WTC11 (cell line): ENCODE measurements around the gene ATP5MC3. TPM values are rescaled to one million over a fixed set of nuclear protein-coding genes. Genes with fewer than 3 reads are reported as not detected.

ENCODE experiments used
- ATAC-seq: fragments of 200-7000 bp; cut with Tn5 transposase; 2 replicates; pipeline ENCODE4 v1.10.0; 2021; ENCODE audit warnings: mild to moderate bottlenecking, moderate library complexity
- CTCF ChIA-PET: fragments of 300-600 bp; sonication (Branson Sonifier 250); formaldehyde crosslinking; loops from one replicate; lab custom pipeline; 2021; ENCODE audit warnings: antibody characterized with exemption; lab: Charles Lee
- POLR2A ChIA-PET: fragments of 350-600 bp; sonication (Branson Sonifier 250); formaldehyde crosslinking; loops from one replicate; lab custom pipeline; 2021; ENCODE audit warnings: antibody characterized with exemption; lab: Charles Lee
- DNase-seq: peaks from one replicate; pipeline ENCODE4 v3.0.0; 2021; ENCODE audit warnings: low spot score
- H3K27ac Mint-ChIP-seq: 2 replicates; pipeline ENCODE4 v1.8.0; 2021; ENCODE audit warnings: mixed read lengths
- H3K27me3 Mint-ChIP-seq: 2 replicates; pipeline ENCODE4 v1.8.0; 2021; ENCODE audit warnings: low read depth, mild to moderate bottlenecking, moderate library complexity, mixed read lengths
- H3K36me3 Mint-ChIP-seq: 2 replicates; pipeline ENCODE4 v1.8.0; 2021; ENCODE audit warnings: mixed read lengths
- H3K4me1 Mint-ChIP-seq: 2 replicates; pipeline ENCODE4 v1.8.0; 2022; ENCODE audit warnings: mixed read lengths
- H3K4me3 Mint-ChIP-seq: 2 replicates; pipeline ENCODE4 v1.8.0; 2021; ENCODE audit warnings: mild to moderate bottlenecking, moderate library complexity, mixed read lengths
- H3K9me3 Mint-ChIP-seq: 2 replicates; pipeline ENCODE4 v1.8.0; 2021; ENCODE audit warnings: mixed read lengths
- CDX4 ChIP-seq: fragments of 250-450 bp; sonication (Bioruptor Pico); IDR thresholded peaks from 2 replicates; pipeline ENCODE4 v1.9.0; 2021; ENCODE audit warnings: moderate library complexity, mild to moderate bottlenecking, inconsistent platforms, borderline replicate concordance
- E2F4 ChIP-seq: sonication (generic); formaldehyde crosslinking; IDR thresholded peaks from 2 replicates; pipeline ENCODE4 v1.8.1; 2022; ENCODE audit warnings: low read depth, mild to moderate bottlenecking, moderate library complexity, missing genetic modification reagents, borderline replicate concordance
- ELF4 ChIP-seq: sonication (generic); formaldehyde crosslinking; IDR thresholded peaks from 2 replicates; pipeline ENCODE4 v1.8.1; 2022; ENCODE audit warnings: low read depth, mild to moderate bottlenecking, moderate library complexity, missing genetic modification reagents
- GABPB1 ChIP-seq: sonication (generic); formaldehyde crosslinking; IDR thresholded peaks from 2 replicates; pipeline ENCODE4 v1.8.1; 2023; ENCODE audit warnings: mild to moderate bottlenecking, missing genetic modification reagents
- HMGXB4 ChIP-seq: sonication (generic); formaldehyde crosslinking; IDR thresholded peaks from 2 replicates; pipeline ENCODE4 v1.8.1; 2023; ENCODE audit warnings: mild to moderate bottlenecking, moderate library complexity, missing genetic modification reagents
- JAZF1 ChIP-seq: fragments of 250-450 bp; sonication (Bioruptor Pico); IDR thresholded peaks from 2 replicates; pipeline ENCODE4 v1.9.0; 2021; ENCODE audit warnings: moderate library complexity, mild to moderate bottlenecking, inconsistent platforms
- NR2C2 ChIP-seq: sonication (generic); formaldehyde crosslinking; IDR thresholded peaks from 2 replicates; pipeline ENCODE4 v1.8.0; 2022; ENCODE audit warnings: mild to moderate bottlenecking, missing genetic modification reagents
- PRDM15 ChIP-seq: sonication (generic); formaldehyde crosslinking; IDR thresholded peaks from 2 replicates; pipeline ENCODE4 v1.8.0; 2022; ENCODE audit warnings: missing genetic modification reagents
- PRRX2 ChIP-seq: fragments of 250-450 bp; sonication (Bioruptor Pico); IDR thresholded peaks from 2 replicates; pipeline ENCODE4 v1.8.0; 2021; ENCODE audit warnings: mild to moderate bottlenecking
- SMAD3 ChIP-seq: sonication (generic); formaldehyde crosslinking; IDR thresholded peaks from 2 replicates; pipeline ENCODE4 v1.8.0; 2022; ENCODE audit warnings: missing genetic modification reagents, mild to moderate bottlenecking, borderline replicate concordance
- SP1 ChIP-seq: sonication (generic); formaldehyde crosslinking; conservative IDR thresholded peaks from 2 replicates; pipeline ENCODE4 v1.8.1; 2022; ENCODE audit warnings: missing genetic modification reagents
- TEAD1 ChIP-seq: sonication (generic); formaldehyde crosslinking; IDR thresholded peaks from 2 replicates; pipeline ENCODE4 v1.8.0; 2022; ENCODE audit warnings: mild to moderate bottlenecking, missing genetic modification reagents
- TP53 ChIP-seq: sonication (generic); formaldehyde crosslinking; IDR thresholded peaks from 2 replicates; pipeline ENCODE4 v1.8.1; 2023; ENCODE audit warnings: mild to moderate bottlenecking, missing genetic modification reagents
- ZNF281 ChIP-seq: sonication (generic); formaldehyde crosslinking; IDR thresholded peaks from 2 replicates; pipeline ENCODE4 v1.8.0; 2023; ENCODE audit warnings: mild to moderate bottlenecking, missing genetic modification reagents
- ZNF671 ChIP-seq: fragments of 250-450 bp; sonication (Bioruptor Pico); IDR thresholded peaks from 2 replicates; pipeline ENCODE4 v1.8.0; 2021; ENCODE audit warnings: mild to moderate bottlenecking
- total RNA-seq: library from RNA; stranded (reverse); gene quantifications from 3 replicates; pipeline ENCODE4 v1.2.3, GENCODE V29; 2021

Gene ATP5MC3
- total RNA-seq, 1 experiment from 2014 or later: 370 TPM

GRCh38 chr2:175205523-175205922, 24.0 kb upstream of the ATP5MC3 start:
- ChIA-PET CTCF (interaction anchor here (0.6 kb wide), 1 partner anchor 1943 kb away, joined by 4 read pairs; no protein-coding TSS in a partner anchor), POLR2A (no interaction called here)
- Mint-ChIP-seq H3K27ac (no peak overlapping the region), H3K36me3 (no peaks in the 10 kb centered on the region), H3K27me3 (no peaks in the 10 kb centered on the region), H3K4me1 (peaks cover 3% of the 10 kb centered on the region; the same call in 1 of the 2 replicates), H3K9me3 (peaks cover 3% of the 10 kb centered on the region), H3K4me3 (no peak overlapping the region)
- DNase-seq (no peak), ATAC-seq (no peak)
- TF ChIP-seq ZNF281 (CRISPR knock-in tag): no peak
- no peak for TF ChIP-seq HMGXB4 (CRISPR knock-in tag)
- no peak for TF ChIP-seq TEAD1
- no peak for TF ChIP-seq CDX4 (CRISPR knock-in tag)
- TF ChIP-seq PRDM15 (CRISPR knock-in tag): no peak
- TF ChIP-seq E2F4 (CRISPR knock-in tag): no peak
- no peak for TF ChIP-seq PRRX2 (CRISPR knock-in tag)
- TF ChIP-seq SP1 (CRISPR knock-in tag): no peak
- TF ChIP-seq TP53 (CRISPR knock-in tag): no peak
- TF ChIP-seq SMAD3 (CRISPR knock-in tag): no peak
- no peak for TF ChIP-seq JAZF1 (CRISPR knock-in tag)

GRCh38 chr2:175203621-175204496, 22.3 kb upstream of the ATP5MC3 start:
- POLR2A ChIA-PET: no interaction called here
- H3K9me3 Mint-ChIP-seq: peaks cover 14% of the 10 kb centered on the region

More at GRCh38 chr2:175203621-175204496, 22.3 kb upstream of the ATP5MC3 start:
- no peak overlapping the region for H3K27ac Mint-ChIP-seq
- ATAC-seq (peak; percentile 100), DNase-seq (peak; percentile 76)
- H3K4me3 Mint-ChIP-seq: no peak overlapping the region
- peaks cover 3% of the 10 kb centered on the region; the same call in 1 of the 2 replicates for H3K4me1 Mint-ChIP-seq
- H3K36me3 Mint-ChIP-seq: no peaks in the 10 kb centered on the region
- TF ChIP-seq GABPB1 (CRISPR knock-in tag) (peak; percentile 50; the same call in 1 of the 2 replicates), NR2C2 (no peak), ELF4 (CRISPR knock-in tag) (no peak), ZNF671 (CRISPR knock-in tag) (no peak)
- H3K27me3 Mint-ChIP-seq: no peaks in the 10 kb centered on the region; the same call in 1 of the 2 replicates
- CTCF ChIA-PET: interaction anchor here (0.6 to 2.1 kb wide), 25 partner anchors 11 to 893 kb away, joined by 3 to 27 read pairs (median 4); partner anchors contain the start of gene ATF2
